HG02763 (cell line): ENCODE data around the gene NUDT11.
"Not testable (repeated sequence)": the region's sequence is repeated elsewhere in the genome, so short reads cannot be mapped to it uniquely, and the experiment has no call there.

ENCODE experiments used
- ATAC-seq: cut with Tn5 transposase; IDR thresholded peaks from one replicate; pipeline ENCODE4 v1.9.1; 2021; ENCODE audit warnings: mild to moderate bottlenecking, moderate library complexity; ENCODE audit not compliant: unreplicated experiment

NUDT11 gene

DNA sequence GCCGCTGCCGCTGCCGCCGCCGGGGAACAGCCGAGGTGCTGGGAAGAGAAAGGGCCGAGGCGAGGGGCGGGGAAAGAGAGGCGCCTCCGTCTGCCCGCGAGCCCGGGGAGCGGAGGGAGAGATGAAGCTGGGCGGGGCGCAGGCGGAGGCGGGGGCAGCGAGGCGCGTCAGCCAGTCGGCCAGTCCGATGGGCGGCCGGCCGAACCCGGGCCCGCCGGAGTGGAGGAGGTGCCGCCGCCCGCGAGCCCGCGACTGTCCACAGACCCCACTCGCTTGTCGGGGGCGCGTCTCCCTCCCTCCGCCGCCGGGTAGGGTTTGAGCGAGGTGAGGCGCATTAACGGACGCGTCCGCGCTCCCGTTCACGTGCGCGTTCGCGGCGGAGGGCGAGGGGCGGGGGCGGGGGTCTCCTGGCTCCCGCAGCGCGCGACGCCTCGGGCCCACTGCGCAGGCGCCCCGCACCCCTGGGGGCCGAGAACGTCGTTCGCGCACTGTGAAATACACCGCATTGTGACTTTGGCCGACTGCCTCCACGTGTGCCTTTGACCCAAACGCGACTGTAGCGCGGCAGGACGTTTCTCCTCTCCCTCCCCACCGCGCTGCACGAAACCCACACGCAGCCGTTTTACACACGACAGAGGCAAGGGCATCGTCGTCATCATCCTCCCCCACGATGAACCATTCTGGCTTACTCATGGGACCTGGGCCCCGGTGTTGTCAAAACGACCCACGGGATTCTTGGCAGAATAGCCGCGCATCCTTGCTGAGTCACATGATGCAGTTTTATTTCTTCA lies at the start of gene NUDT11:
Gene NUDT11, minus strand, starts transcription at position 92 of the 791 bp plus-strand sequence. CDS start 148 bp downstream, outside the sequence.
- ATAC-seq, result no peak

DNA sequence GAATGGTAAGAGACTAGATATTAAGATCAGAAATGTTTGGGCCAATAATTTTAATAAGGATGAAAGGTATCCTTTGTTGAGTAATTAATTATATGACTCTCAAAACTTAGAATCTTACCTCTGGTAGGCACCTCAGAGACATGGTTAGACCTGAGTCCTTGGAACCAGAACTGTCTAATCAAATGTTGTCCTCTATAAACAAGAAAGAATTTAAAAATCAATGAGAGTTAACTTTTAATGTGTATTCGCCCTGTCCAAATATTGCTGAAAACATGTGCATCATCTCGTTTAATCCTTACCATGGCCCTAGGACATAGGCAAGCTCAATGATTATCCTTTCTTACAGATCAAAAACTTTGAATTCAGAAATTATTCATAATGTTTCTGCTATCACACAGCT lies 24.0 kb upstream of the NUDT11 start:
- no peak for ATAC-seq

GRCh38 chrX:51519131-51519530 lies 22.7 kb upstream of the NUDT11 start:
- not testable (repeated sequence) for ATAC-seq

- no peak for ATAC-seq
These were observed 11.2 kb upstream of the NUDT11 start for GRCh38 chrX:51507551-51507950.

GRCh38 chrX:51495701-51496488 lies 497 bp downstream of the NUDT11 start:
- not testable (repeated sequence) for ATAC-seq

DNA sequence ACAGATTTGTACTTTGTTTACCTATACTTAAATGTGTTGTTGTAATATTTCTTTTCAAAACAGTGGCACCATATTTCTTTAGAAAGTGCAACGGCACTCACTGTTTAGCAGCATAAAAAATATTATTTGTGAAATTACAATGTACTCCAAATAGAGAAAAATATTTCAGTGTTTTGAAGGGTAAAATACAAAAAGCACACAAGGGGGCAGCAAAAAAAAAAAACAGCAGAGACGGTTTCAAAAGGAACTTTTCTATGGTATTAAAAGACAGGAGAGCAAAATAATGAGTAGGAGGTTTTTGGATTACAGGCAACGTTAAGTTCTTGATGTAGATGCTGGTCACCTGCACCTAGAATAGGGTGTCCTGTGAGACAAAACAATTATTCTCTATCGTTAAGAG lies 2.0 kb downstream of the NUDT11 start:
- ATAC-seq, result no peak

DNA sequence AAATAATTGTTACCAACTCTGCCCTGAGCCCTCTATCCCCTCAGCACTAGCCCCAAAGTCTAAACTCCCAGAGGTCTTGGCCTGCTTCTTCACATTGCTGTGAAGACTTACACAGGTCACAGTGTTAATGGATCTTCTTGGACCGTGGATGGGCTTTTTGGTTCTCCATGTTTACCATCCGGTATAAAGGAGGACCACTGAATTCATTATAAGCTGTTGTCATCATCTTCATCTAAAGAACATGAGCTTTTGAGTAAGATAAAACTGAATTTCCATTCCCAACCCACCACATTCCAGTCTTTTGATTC lies 8.5 kb downstream of the NUDT11 start:
- no peak for ATAC-seq

- ATAC-seq, result no peak
These were observed 11.8 kb downstream of the NUDT11 start for GRCh38 chrX:51484616-51485015.

- ATAC-seq, result not testable (repeated sequence)
These were observed 14.0 kb downstream of the NUDT11 start for GRCh38 chrX:51482411-51482810.

GRCh38 chrX:51476930-51477329 lies 19.5 kb downstream of the NUDT11 start:
- no peak for ATAC-seq

GRCh38 chrX:51463322-51463721 lies 33.1 kb downstream of the NUDT11 start:
- ATAC-seq, result no peak

GRCh38 chrX:51461053-51462044 lies 35.0 kb downstream of the NUDT11 start:
- ATAC-seq, result no peak

DNA sequence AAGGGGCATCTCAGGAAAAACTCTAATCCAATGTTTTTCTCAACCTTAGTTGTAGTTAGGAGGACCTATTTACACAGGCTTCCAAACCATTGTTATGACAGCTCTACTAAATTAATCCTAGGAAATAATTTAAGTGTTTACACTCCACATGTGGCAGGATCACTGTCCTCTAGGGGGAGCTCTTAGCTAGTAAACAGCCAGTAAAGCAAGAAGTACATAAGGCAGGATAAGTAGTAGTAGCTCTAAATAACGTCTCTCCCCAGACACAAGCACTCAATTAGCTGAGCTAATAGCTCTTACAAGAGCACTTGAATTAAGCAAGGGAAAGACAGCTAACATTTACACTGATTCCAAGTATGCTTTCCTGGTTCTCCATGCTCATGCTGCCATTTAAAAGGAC lies 37.3 kb downstream of the NUDT11 start:
- ATAC-seq, result no peak

GRCh38 chrX:51456814-51457213 lies 39.6 kb downstream of the NUDT11 start:
- no peak for ATAC-seq

- ATAC-seq, result no peak
These were observed 40.1 kb downstream of the NUDT11 start for GRCh38 chrX:51456246-51456645.

- no peak for ATAC-seq
These were observed 56.0 kb downstream of the NUDT11 start for GRCh38 chrX:51440365-51440764.
